ENCODE data around the gene IFIT2. TPM values are rescaled to one million over a fixed set of nuclear protein-coding genes. Genes with fewer than 3 reads are reported as not detected.

Gene IFIT2
- total RNA-seq, 1 donor from 2014 or later = 47.2 TPM

GRCh38 chr10:89266721-89267453, 35.0 kb upstream of the IFIT2 start:
- Histone ChIP-seq H3K27ac (no peak overlapping the region), H3K36me3 (no peaks in the 10 kb centered on the region), H3K4me1 (no peaks in the 10 kb centered on the region), H3K27me3 (no peaks in the 10 kb centered on the region), H3K9me3 (no peaks in the 10 kb centered on the region), H3K4me3 (no peak overlapping the region)
- intact Hi-C loops (cut with DNase I) = no loop called here
- ATAC-seq (no peak), DNase-seq (no peak)
- TF ChIP-seq, protein P1, sequence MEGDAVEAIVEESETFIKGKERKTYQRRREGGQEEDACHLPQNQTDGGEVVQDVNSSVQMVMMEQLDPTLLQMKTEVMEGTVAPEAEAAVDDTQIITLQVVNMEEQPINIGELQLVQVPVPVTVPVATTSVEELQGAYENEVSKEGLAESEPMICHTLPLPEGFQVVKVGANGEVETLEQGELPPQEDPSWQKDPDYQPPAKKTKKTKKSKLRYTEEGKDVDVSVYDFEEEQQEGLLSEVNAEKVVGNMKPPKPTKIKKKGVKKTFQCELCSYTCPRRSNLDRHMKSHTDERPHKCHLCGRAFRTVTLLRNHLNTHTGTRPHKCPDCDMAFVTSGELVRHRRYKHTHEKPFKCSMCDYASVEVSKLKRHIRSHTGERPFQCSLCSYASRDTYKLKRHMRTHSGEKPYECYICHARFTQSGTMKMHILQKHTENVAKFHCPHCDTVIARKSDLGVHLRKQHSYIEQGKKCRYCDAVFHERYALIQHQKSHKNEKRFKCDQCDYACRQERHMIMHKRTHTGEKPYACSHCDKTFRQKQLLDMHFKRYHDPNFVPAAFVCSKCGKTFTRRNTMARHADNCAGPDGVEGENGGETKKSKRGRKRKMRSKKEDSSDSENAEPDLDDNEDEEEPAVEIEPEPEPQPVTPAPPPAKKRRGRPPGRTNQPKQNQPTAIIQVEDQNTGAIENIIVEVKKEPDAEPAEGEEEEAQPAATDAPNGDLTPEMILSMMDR (IDR thresholded peaks at IDR 0.05) = no peak

GRCh38 chr10:89269433-89270152, 32.3 kb upstream of the IFIT2 start:
- ATAC-seq (no peak), DNase-seq (no peak)
- Histone ChIP-seq H3K4me3 (no peak overlapping the region), H3K27ac (no peak overlapping the region), H3K36me3 (no peaks in the 10 kb centered on the region), H3K4me1 (no peaks in the 10 kb centered on the region), H3K27me3 (no peaks in the 10 kb centered on the region), H3K9me3 (no peaks in the 10 kb centered on the region)
- TF ChIP-seq, protein P1 (IDR thresholded peaks at IDR 0.05) = no peak
- intact Hi-C loops (cut with DNase I) = no loop called here

DNA sequence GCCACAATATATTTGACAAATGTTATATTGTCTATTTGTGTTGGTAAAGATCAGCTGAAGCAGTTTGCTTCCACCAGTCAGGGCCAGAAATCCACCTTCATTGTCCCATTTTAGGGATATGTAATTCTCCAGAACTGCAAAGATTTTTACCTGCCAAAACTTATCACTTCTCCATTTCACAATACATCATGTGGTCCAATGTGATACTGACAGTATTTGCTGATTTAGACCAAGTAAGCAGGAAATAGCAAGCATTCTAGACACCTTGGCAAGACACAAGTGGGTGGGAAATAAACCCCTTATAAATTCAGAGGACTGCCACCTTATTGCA, 31.7 kb upstream of the IFIT2 start:
- TF ChIP-seq, protein P1 (IDR thresholded peaks at IDR 0.05) = no peak
- intact Hi-C loops (cut with DNase I) = no loop called here
- no peak overlapping the region for H3K4me3 ChIP-seq
- no peaks in the 10 kb centered on the region for H3K9me3 ChIP-seq
- DNase-seq (no peak), ATAC-seq (no peak)
- H3K27me3 ChIP-seq = no peaks in the 10 kb centered on the region
- peaks cover under 1% of the 10 kb centered on the region for H3K4me1 ChIP-seq
- no peak overlapping the region for H3K27ac ChIP-seq
- H3K36me3 ChIP-seq = no peaks in the 10 kb centered on the region

DNA sequence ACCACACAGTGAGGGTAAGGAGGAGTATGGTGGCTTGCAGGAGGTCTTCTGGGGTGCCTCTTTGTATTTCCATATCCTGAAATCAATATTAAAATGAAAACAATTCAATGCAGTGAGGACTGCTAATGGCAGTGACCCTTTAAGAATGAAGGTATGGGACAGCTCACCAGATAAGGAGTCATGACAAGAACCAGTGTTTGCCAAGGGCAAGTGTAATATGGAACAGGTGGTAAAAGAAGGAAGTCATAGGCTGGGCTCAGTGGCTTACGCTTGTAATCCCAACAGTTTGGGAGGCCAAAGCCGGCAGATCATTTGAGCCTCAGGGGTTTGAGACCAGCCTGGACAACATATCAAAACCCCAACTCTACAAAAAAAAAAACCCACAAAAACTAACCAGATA, 30.3 kb upstream of the IFIT2 start:
- no peaks in the 10 kb centered on the region for H3K9me3 ChIP-seq
- no peak for ATAC-seq
- intact Hi-C loops (cut with DNase I) = no loop called here

DNA sequence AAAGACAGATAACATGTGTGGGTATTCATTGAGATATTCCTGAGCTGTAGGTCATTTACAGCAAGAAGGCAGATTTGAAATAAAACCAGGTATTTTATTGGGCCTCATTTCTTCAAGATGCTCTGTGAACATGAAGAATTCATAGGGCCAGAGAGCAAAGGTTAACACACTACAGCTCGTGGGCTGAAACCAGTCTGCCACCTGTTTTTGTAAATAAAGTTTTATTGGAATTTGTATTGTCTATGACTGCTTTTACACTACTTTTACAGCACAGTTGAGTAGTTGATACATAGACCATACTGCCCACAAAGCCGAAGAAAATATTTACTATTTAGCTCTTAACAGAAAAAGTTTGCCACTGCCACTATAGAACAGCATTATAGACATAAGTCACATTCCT, 28.2 kb upstream of the IFIT2 start:
- Histone ChIP-seq H3K4me1 (peaks cover 11% of the 10 kb centered on the region), H3K36me3 (no peaks in the 10 kb centered on the region), H3K4me3 (no peak overlapping the region), H3K27ac (no peak overlapping the region), H3K9me3 (no peaks in the 10 kb centered on the region), H3K27me3 (no peaks in the 10 kb centered on the region)
- no peak for ATAC-seq
- TF ChIP-seq, protein P1 (IDR thresholded peaks at IDR 0.05) = no peak
- no peak for DNase-seq
- intact Hi-C loops (cut with DNase I) = no loop called here

More for the DNA sequence above, 30.3 kb upstream of the IFIT2 start:
- H3K4me1 ChIP-seq = peaks cover 5% of the 10 kb centered on the region
- no peaks in the 10 kb centered on the region for H3K27me3 ChIP-seq
- no peak overlapping the region for H3K27ac ChIP-seq
- no peaks in the 10 kb centered on the region for H3K36me3 ChIP-seq
- TF ChIP-seq, protein P1 (IDR thresholded peaks at IDR 0.05) = no peak
- no peak overlapping the region for H3K4me3 ChIP-seq
- DNase-seq = no peak
